ENCODE results near the gene SEC24A.
"Not testable (repeated sequence)": the region's sequence is repeated elsewhere in the genome, so short reads cannot be mapped to it uniquely, and the experiment has no call there.

Gene SEC24A

DNA sequence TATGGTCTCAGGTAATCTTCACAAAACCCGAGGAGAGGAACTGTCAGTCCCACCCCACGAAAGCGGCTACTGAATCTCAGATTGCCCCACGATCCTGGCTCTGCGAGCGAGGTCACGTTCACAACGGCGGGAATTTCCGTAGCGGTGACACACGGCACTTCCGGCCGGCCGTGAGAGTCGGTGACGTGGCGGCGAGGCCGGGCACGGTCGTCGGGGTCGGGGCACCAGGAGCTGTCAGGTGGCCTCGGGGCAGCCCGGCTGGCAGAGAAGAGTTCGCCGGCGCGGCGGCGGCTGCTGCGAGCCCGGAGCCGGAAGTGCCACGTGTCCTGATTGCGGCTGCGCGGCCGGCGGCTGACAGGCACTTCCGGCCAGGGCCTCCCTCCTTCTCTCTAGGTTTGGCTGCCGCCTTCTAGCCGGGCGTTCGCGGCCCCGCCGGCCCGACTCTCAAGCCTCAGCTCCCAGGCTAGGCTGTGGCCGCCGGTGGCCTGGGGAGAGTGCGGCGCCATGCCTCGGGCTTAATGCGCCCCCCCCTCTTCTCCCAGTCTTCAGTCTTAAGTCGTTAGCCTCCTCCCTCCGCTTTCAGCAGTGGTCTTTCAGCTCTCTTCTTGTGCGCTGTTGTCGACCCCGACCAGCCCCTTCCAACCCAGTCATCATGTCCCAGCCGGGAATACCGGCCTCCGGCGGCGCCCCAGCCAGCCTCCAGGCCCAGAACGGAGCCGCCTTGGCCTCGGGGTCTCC, at the start of gene SEC24A:
Gene SEC24A, plus strand, starts transcription at position 361 of the 738 bp plus-strand sequence. Its CDS starts 292 bp downstream, at position 653.
- peak within 1 kb of the TSS; percentile 92 for H3K4me3 ChIP-seq (ENCODE audit: low read length)
- H3K9ac ChIP-seq (ENCODE audit: low read length): peak within 1 kb of the TSS; percentile 95
- no peaks in the 10 kb centered on the region for H3K36me3 ChIP-seq (ENCODE audit: control insufficient read depth, insufficient read depth, low read length)
- H3K27me3 ChIP-seq (ENCODE audit: control insufficient read depth, insufficient read depth, low read length): no peaks in the 10 kb centered on the region
- peaks cover 3% of the 10 kb centered on the region for H3K4me1 ChIP-seq (ENCODE audit: control insufficient read depth, insufficient read depth, low read length)
- H3K9me3 ChIP-seq (ENCODE audit: control insufficient read depth, low read length): no peaks in the 10 kb centered on the region

DNA sequence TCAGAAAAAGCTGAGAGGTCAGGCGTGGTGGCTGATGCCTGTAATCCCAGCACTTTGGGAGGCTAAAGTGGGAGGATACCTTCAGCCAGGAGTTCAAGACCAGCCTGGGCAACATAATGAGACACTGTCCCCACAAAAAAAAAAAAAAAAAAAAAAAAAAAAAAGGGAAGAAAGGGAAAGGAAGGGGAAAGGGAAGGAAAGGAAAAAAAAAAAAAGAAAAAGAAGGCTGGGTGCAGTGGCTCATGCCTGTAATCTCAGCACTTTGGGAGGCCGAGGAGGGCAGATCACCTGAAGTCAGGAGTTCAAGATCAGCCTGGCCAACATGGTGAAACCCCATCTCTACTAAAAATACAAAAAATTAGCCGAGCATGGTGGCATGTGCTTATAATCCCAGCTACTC, 48.8 kb upstream of the SEC24A start:
- not testable (repeated sequence) for H3K4me1 ChIP-seq (ENCODE audit: control insufficient read depth, insufficient read depth, low read length); H3K36me3 ChIP-seq (ENCODE audit: control insufficient read depth, insufficient read depth, low read length); H3K27me3 ChIP-seq (ENCODE audit: control insufficient read depth, insufficient read depth, low read length); H3K9ac ChIP-seq (ENCODE audit: low read length); H3K9me3 ChIP-seq (ENCODE audit: control insufficient read depth, low read length); H3K4me3 ChIP-seq (ENCODE audit: low read length)

DNA sequence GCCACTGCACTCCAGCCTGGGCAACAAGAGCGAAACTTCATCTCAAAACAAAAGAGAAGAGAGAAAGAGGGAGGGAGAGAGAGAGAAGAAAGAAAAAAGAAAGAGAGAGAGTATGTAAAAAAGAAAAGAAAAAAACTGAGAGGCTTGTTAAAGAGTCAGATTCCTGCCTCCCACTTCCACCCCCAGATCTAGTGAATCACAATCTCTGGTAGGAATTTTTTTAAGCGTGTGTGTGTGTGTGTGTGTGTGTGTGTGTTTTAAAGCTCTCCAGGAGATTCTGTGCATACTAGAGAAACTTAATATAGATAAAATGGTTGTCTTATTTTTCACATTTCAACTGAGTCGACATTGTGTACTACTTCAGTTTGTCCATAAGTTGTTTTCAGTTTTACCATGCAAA, 48.0 kb upstream of the SEC24A start:
- H3K4me3 ChIP-seq (ENCODE audit: low read length): no peak overlapping the region
- H3K9me3 ChIP-seq (ENCODE audit: control insufficient read depth, low read length): no peaks in the 10 kb centered on the region
- H3K4me1 ChIP-seq (ENCODE audit: control insufficient read depth, insufficient read depth, low read length): no peaks in the 10 kb centered on the region
- no peak overlapping the region for H3K9ac ChIP-seq (ENCODE audit: low read length)
- H3K36me3 ChIP-seq (ENCODE audit: control insufficient read depth, insufficient read depth, low read length): no peaks in the 10 kb centered on the region
- H3K27me3 ChIP-seq (ENCODE audit: control insufficient read depth, insufficient read depth, low read length): no peaks in the 10 kb centered on the region

DNA sequence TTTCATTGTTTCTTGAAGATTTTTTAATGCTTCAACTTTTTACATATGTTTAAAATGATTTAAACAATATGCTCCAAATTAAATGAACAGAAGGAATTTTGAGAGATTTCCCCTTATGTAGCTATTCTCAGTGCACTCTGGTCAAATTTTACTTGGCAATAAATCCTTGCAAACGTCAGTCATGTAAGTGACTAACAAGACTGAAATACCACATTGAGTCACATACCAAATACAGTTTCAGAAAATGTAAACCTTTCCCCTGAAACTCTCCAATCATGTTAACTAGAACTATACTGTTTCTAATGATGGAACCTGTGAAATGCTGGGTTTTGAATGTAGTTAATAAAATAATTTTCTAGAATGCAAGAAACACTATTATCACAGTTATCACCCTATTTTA, 45.5 kb upstream of the SEC24A start:
- Histone ChIP-seq H3K9me3 (ENCODE audit: control insufficient read depth, low read length) (no peaks in the 10 kb centered on the region), H3K4me1 (ENCODE audit: control insufficient read depth, insufficient read depth, low read length) (no peaks in the 10 kb centered on the region), H3K27me3 (ENCODE audit: control insufficient read depth, insufficient read depth, low read length) (no peaks in the 10 kb centered on the region), H3K9ac (ENCODE audit: low read length) (no peak overlapping the region), H3K4me3 (ENCODE audit: low read length) (no peak overlapping the region), H3K36me3 (ENCODE audit: control insufficient read depth, insufficient read depth, low read length) (peaks cover 11% of the 10 kb centered on the region)

DNA sequence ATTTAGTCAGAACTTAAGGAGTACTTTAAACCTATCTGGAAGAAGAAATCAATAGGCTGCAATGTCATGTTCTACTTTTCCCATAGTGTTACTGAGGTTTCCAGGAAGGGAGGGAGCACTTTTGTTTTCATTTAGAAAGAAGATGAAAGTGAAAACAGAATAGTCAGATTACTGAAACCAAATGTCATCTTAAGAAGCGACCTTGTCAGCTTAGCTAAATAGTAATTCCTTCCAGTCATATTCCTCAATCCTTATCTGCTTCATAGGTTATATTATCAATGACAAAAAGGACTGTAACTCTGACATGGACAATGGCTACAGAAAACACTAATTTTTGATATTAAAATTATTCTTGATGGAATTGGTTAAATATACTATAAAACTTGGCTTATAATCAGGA, 43.7 kb upstream of the SEC24A start:
- H3K27me3 ChIP-seq (ENCODE audit: control insufficient read depth, insufficient read depth, low read length): no peaks in the 10 kb centered on the region
- peaks cover 11% of the 10 kb centered on the region for H3K36me3 ChIP-seq (ENCODE audit: control insufficient read depth, insufficient read depth, low read length)
- no peaks in the 10 kb centered on the region for H3K4me1 ChIP-seq (ENCODE audit: control insufficient read depth, insufficient read depth, low read length)
- no peaks in the 10 kb centered on the region for H3K9me3 ChIP-seq (ENCODE audit: control insufficient read depth, low read length)
- no peak overlapping the region for H3K9ac ChIP-seq (ENCODE audit: low read length)
- H3K4me3 ChIP-seq (ENCODE audit: low read length): no peak overlapping the region

DNA sequence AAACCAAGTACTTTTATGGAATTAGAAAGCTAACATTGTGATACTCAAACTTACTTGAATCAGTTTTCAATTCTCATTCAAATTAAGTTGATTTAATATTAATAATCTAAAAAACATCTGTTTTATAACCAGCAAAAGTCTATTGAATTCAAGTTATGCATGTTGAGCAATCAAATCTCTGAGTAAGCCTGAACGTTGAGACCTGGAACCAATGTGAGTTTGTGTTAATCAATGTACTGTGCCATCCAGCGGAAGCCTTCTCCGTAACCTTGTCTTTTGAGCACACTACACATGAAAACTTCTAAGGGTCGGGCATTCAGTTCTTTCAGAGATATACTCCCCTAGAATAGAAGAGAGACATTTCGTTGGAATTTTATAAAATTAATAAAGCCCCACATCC, 41.9 kb upstream of the SEC24A start:
- Histone ChIP-seq H3K27me3 (ENCODE audit: control insufficient read depth, insufficient read depth, low read length) (no peaks in the 10 kb centered on the region), H3K4me3 (ENCODE audit: low read length) (no peak overlapping the region), H3K4me1 (ENCODE audit: control insufficient read depth, insufficient read depth, low read length) (peaks cover 4% of the 10 kb centered on the region), H3K36me3 (ENCODE audit: control insufficient read depth, insufficient read depth, low read length) (peaks cover 18% of the 10 kb centered on the region), H3K9me3 (ENCODE audit: control insufficient read depth, low read length) (no peaks in the 10 kb centered on the region), H3K9ac (ENCODE audit: low read length) (no peak overlapping the region)

DNA sequence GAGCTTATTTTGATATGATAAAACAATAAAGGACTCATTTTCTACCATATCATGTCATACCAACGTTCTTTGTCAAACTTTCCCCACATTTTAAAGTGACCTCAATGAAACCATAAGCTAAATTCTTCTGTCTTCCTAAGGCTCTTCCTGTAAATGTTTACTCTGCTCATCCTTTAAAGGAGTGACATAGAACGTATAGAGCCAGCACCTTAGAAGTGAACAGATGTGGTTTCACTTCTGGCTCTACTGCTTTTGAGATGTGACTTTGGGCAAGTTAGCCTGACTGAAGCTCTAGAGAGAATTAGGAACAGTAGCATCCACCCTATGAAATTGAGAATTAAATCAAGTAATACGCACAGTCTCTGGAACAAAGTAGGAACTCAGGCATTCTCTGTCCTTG, 40.0 kb upstream of the SEC24A start:
- Histone ChIP-seq H3K27me3 (ENCODE audit: control insufficient read depth, insufficient read depth, low read length) (no peaks in the 10 kb centered on the region), H3K36me3 (ENCODE audit: control insufficient read depth, insufficient read depth, low read length) (peaks cover 18% of the 10 kb centered on the region), H3K9ac (ENCODE audit: low read length) (no peak overlapping the region), H3K9me3 (ENCODE audit: control insufficient read depth, low read length) (no peaks in the 10 kb centered on the region), H3K4me1 (ENCODE audit: control insufficient read depth, insufficient read depth, low read length) (peaks cover 4% of the 10 kb centered on the region), H3K4me3 (ENCODE audit: low read length) (no peak overlapping the region)

DNA sequence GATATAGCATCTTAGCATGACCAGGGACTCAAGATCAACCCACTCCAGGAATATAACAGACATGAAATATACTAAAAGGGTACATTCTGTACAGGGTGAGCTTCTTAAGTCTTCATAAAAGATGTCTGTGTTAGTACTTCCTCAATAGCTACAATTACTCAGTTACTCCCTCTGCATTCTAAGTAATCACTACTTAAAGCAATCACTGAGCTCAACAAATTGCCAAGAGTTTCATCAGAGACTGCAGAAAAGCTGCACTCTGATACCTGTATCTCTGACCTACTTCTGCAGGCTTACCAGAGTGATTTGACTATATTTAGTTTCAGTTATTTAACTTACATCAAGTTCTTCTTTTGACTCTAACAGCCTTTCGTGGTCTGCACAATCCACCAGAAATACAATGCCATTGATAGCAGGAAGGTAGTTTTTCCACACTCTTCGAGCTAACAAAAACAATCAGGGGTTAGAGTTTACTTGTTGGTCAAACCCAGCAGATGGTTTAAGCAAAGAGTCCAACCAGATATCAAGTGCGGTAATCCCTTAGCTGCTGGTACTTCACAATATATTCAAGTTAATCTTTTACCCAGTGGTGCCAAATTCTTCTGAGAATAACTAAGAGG, 39.2 kb upstream of the SEC24A start:
- no peaks in the 10 kb centered on the region for H3K9me3 ChIP-seq (ENCODE audit: control insufficient read depth, low read length)
- H3K36me3 ChIP-seq (ENCODE audit: control insufficient read depth, insufficient read depth, low read length): peaks cover 18% of the 10 kb centered on the region
- no peak overlapping the region for H3K9ac ChIP-seq (ENCODE audit: low read length)
- peaks cover 4% of the 10 kb centered on the region for H3K4me1 ChIP-seq (ENCODE audit: control insufficient read depth, insufficient read depth, low read length)
- no peak overlapping the region for H3K4me3 ChIP-seq (ENCODE audit: low read length)
- no peaks in the 10 kb centered on the region for H3K27me3 ChIP-seq (ENCODE audit: control insufficient read depth, insufficient read depth, low read length)

DNA sequence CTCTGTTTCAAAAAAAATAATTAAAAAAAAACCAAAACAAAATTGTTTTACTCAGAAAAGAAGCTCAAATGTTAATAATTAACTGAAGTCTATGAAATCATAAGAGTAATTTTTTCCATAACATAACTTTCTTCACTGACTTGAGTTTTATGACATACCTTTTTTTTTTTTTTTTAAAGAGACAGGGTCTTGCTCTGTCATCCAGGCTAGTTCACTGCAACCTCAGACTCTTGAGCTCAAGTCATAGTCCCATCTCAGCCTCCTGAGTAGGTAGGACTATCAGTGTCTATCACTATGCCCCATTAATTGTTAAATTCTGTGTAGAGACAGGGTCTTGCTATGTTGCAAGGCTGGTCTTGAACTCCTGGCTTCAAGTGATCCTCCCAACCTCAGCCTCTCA, 37.9 kb upstream of the SEC24A start:
- H3K9ac ChIP-seq (ENCODE audit: low read length): no peak overlapping the region
- H3K4me1 ChIP-seq (ENCODE audit: control insufficient read depth, insufficient read depth, low read length): peaks cover 4% of the 10 kb centered on the region
- peaks cover 18% of the 10 kb centered on the region for H3K36me3 ChIP-seq (ENCODE audit: control insufficient read depth, insufficient read depth, low read length)
- no peaks in the 10 kb centered on the region for H3K27me3 ChIP-seq (ENCODE audit: control insufficient read depth, insufficient read depth, low read length)
- no peaks in the 10 kb centered on the region for H3K9me3 ChIP-seq (ENCODE audit: control insufficient read depth, low read length)
- no peak overlapping the region for H3K4me3 ChIP-seq (ENCODE audit: low read length)

DNA sequence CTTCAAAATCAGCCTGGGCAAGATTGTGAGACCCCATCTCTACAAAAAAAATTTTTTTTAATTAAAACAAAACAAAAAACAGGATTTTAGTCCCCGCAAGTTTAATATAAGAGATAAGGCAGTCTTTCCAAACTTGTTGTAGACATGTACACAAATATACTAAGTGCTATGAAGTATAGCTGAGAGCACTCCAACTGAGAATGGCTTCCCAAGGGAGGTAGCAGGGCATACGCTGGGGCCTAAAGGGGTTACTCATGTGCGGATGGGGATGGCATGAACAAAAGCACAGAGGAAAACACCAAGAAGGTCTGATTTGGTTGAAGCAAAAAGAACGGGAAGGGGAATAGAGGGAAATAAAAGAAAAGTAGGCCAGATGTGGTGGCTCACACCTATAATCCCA, 37.1 kb upstream of the SEC24A start:
- Histone ChIP-seq H3K9me3 (ENCODE audit: control insufficient read depth, low read length) (no peaks in the 10 kb centered on the region), H3K4me3 (ENCODE audit: low read length) (no peak overlapping the region), H3K36me3 (ENCODE audit: control insufficient read depth, insufficient read depth, low read length) (peaks cover 12% of the 10 kb centered on the region)

DNA sequence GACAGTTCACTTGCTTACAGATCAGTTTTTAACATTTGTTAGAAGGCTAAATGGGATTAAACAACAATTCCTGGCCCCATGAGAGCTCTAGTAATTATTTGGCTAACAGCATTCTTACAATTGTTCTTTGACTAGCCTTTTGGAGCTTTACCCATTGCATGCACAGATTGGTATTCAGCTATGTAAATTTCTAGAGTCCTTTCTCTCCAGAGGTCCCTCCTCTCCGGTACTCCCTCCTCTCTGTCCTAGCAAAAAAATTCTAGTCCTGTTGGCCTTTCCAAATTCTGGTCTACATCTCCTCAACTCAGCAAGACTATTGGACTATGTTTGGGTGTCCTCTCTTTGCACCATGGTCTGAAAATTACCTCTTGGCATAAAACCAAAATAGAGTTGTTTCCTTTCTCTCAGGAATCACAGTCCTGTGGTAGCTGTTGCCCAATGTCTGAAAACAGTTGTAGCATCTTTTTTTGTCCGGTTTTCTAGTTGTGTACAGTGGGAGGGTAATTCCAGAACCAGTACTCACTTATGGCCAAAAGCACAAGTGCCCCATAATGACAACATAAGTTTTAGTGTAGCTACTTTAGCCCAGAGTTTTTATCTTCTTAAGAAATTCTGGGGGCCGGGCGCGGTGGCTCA, 34.0 kb upstream of the SEC24A start:
- Histone ChIP-seq H3K4me1 (ENCODE audit: control insufficient read depth, insufficient read depth, low read length) (peaks cover 4% of the 10 kb centered on the region), H3K36me3 (ENCODE audit: control insufficient read depth, insufficient read depth, low read length) (peaks cover 7% of the 10 kb centered on the region), H3K9me3 (ENCODE audit: control insufficient read depth, low read length) (no peaks in the 10 kb centered on the region), H3K27me3 (ENCODE audit: control insufficient read depth, insufficient read depth, low read length) (no peaks in the 10 kb centered on the region), H3K4me3 (ENCODE audit: low read length) (no peak overlapping the region), H3K9ac (ENCODE audit: low read length) (no peak overlapping the region)

More for the DNA sequence above, 37.1 kb upstream of the SEC24A start:
- Histone ChIP-seq H3K4me1 (ENCODE audit: control insufficient read depth, insufficient read depth, low read length) (peaks cover 4% of the 10 kb centered on the region), H3K27me3 (ENCODE audit: control insufficient read depth, insufficient read depth, low read length) (no peaks in the 10 kb centered on the region), H3K9ac (ENCODE audit: low read length) (no peak overlapping the region)

DNA sequence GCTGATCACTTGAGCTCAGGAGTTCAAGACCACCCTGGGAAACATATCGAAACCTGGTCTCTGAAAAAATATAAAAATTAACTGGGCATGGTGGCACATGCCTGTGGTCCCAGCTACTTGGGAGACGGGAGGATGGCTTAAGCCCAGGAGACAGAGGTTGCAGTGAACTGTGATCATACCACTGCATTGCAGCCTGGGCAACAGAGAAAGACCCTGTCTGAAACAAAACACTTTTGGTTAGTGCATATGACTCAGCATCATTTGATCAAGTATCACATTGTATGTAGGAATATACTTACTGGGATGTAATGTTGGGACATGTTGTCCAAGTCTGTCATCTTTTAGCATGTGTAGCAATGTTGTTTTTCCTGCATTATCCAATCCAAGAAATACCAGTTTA, 28.0 kb upstream of the SEC24A start:
- H3K9ac ChIP-seq (ENCODE audit: low read length): no peak overlapping the region
- no peak overlapping the region for H3K4me3 ChIP-seq (ENCODE audit: low read length)
- H3K9me3 ChIP-seq (ENCODE audit: control insufficient read depth, low read length): no peaks in the 10 kb centered on the region
- no peaks in the 10 kb centered on the region for H3K27me3 ChIP-seq (ENCODE audit: control insufficient read depth, insufficient read depth, low read length)
- H3K4me1 ChIP-seq (ENCODE audit: control insufficient read depth, insufficient read depth, low read length): peaks cover 24% of the 10 kb centered on the region
- no peaks in the 10 kb centered on the region for H3K36me3 ChIP-seq (ENCODE audit: control insufficient read depth, insufficient read depth, low read length)
